ENCODE data around the gene KCTD11. TPM values are rescaled to one million over a fixed set of nuclear protein-coding genes. Genes with fewer than 3 reads are reported as not detected.

KCTD11 gene
- total and polyA plus RNA-seq, 3 donors from 2014 or later: 4.8 to 6.8 (median 5.0) TPM

DNA sequence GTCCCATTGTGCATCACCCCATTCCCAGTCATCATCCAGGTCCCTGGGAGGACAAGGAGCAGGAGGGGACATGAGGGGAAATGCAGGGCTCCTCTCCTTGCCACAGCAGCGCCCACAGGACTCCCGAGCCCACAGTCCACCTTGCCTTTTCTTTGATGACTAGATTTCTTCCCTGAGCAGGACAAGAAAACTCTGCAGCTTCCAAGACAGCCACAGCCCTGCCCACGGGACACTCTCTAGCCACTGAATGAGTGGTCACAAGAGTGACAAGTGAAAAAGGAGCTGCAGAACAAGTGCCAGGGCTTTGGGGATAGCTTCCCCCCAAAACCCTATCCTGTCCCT lies 27.6 kb upstream of the KCTD11 start:
- Histone ChIP-seq H3K4me1 (peaks cover 8% of the 10 kb centered on the region), H3K9me3 (no peaks in the 10 kb centered on the region), H3K27me3 (no peaks in the 10 kb centered on the region), H3K36me3 (ENCODE audit: low read depth, missing control alignments) (no peaks in the 10 kb centered on the region), H3K27ac (no peak overlapping the region), H3K4me3 (no peak overlapping the region)
- TF ChIP-seq, protein P1, sequence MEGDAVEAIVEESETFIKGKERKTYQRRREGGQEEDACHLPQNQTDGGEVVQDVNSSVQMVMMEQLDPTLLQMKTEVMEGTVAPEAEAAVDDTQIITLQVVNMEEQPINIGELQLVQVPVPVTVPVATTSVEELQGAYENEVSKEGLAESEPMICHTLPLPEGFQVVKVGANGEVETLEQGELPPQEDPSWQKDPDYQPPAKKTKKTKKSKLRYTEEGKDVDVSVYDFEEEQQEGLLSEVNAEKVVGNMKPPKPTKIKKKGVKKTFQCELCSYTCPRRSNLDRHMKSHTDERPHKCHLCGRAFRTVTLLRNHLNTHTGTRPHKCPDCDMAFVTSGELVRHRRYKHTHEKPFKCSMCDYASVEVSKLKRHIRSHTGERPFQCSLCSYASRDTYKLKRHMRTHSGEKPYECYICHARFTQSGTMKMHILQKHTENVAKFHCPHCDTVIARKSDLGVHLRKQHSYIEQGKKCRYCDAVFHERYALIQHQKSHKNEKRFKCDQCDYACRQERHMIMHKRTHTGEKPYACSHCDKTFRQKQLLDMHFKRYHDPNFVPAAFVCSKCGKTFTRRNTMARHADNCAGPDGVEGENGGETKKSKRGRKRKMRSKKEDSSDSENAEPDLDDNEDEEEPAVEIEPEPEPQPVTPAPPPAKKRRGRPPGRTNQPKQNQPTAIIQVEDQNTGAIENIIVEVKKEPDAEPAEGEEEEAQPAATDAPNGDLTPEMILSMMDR (IDR thresholded peaks at IDR 0.05): no peak
- no peak for TF ChIP-seq POLR2A (IDR thresholded peaks at IDR 0.05)
- DNase-seq: no peak
- 82 to 84% methylated on average over 3 of the region's 3 CpGs for WGBS, 2 donors
- intact Hi-C loops (cut with DNase I; ENCODE audit: low total_unique reads): no loop called here

- Histone ChIP-seq H3K36me3 (ENCODE audit: low read depth, missing control alignments) (no peaks in the 10 kb centered on the region), H3K4me3 (no peak overlapping the region), H3K4me1 (peaks cover 8% of the 10 kb centered on the region), H3K27me3 (no peaks in the 10 kb centered on the region), H3K27ac (no peak overlapping the region), H3K9me3 (no peaks in the 10 kb centered on the region)
- DNase-seq: no peak
- 88 to 93% methylated on average over 5 to 19 of the region's 19 CpGs for WGBS, 2 donors
- intact Hi-C loops (cut with DNase I; ENCODE audit: low total_unique reads): no loop called here
- no peak for TF ChIP-seq POLR2A (IDR thresholded peaks at IDR 0.05)
- TF ChIP-seq, protein P1 (IDR thresholded peaks at IDR 0.05): no peak
These were observed 26.9 kb upstream of the KCTD11 start for GRCh38 chr17:7325031-7325528.

DNA sequence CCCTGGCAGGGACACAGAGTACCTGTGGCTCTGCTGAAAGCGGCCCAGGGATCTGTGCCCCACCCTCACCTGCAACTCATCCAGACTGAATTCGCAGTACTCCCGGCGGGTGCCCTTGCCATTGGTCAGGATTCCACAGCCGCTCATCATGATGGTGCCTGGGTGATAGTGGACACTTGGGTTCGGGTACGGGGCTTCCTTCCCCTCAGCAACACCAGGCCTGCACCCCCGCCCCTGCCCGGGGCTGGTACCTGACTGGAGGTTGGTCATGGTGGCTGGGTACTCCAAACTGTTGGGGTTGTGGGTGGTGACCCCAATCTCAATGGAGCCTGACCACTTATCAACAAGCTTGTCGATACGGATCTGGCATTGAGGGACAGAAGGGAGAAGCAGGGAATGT lies 25.8 kb upstream of the KCTD11 start:
- H3K4me3 ChIP-seq: no peak overlapping the region
- H3K27me3 ChIP-seq: no peaks in the 10 kb centered on the region
- TF ChIP-seq POLR2A (IDR thresholded peaks at IDR 0.05): no peak
- TF ChIP-seq, protein P1 (IDR thresholded peaks at IDR 0.05): no peak
- H3K27ac ChIP-seq: no peak overlapping the region
- intact Hi-C loops (cut with DNase I; ENCODE audit: low total_unique reads): no loop called here
- 90 to 93% methylated on average over 3 to 10 of the region's 11 CpGs for WGBS, 2 donors
- DNase-seq: no peak
- H3K4me1 ChIP-seq: peaks cover 14% of the 10 kb centered on the region
- no peaks in the 10 kb centered on the region for H3K9me3 ChIP-seq
- no peaks in the 10 kb centered on the region for H3K36me3 ChIP-seq (ENCODE audit: low read depth, missing control alignments)

DNA sequence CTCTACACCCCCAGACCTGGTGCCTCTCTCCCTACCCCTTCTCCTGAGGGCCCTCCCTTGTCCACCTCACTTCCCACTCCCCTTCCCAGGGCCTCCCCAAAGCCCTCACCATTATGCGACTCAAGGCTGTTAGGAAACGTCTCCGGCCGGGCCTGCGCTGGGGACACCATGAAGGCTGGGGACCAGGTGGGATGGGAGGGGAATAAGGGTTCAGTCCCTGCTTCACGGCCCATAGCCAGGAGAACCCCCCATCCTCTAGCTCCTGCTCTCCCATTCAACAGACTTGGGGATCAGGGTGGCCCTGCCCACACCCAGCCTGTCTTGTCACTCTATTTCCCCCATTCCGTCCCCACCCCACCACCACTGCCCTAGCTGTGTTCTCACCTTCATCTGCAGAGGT lies 24.9 kb upstream of the KCTD11 start:
- Histone ChIP-seq H3K27ac (no peak overlapping the region), H3K36me3 (ENCODE audit: low read depth, missing control alignments) (no peaks in the 10 kb centered on the region)
- 86 to 88% methylated on average over 7 of the region's 7 CpGs for WGBS, 2 donors

DNA sequence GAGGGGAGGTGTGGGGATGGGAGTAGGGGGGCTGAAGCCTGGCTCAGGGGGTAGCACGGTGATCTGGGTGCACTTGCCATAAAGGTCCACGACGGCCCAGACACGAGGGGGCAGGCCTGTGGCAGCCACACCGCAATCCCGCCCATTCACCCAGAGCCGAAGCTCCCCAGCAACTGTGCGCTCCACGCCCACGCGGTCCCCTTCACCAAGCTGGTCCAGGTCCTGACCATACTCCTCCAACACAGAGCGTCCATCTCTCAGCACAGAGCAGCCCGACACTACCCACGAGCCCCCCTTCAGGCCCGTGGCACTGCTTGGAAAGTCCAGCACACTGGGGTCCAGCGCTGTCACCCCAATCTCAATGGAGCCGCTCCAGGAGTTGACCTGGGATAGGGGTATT lies 24.5 kb upstream of the KCTD11 start:
- H3K4me1 ChIP-seq: peaks cover 14% of the 10 kb centered on the region
- no peak for DNase-seq
- H3K36me3 ChIP-seq (ENCODE audit: low read depth, missing control alignments): no peaks in the 10 kb centered on the region
- H3K27me3 ChIP-seq: no peaks in the 10 kb centered on the region
- intact Hi-C loops (cut with DNase I; ENCODE audit: low total_unique reads): no loop called here
- H3K9me3 ChIP-seq: no peaks in the 10 kb centered on the region
- no peak overlapping the region for H3K27ac ChIP-seq
- no peak overlapping the region for H3K4me3 ChIP-seq
- WGBS, 2 donors: 77 to 84% methylated on average over 2 to 17 of the region's 17 CpGs
- TF ChIP-seq POLR2A (IDR thresholded peaks at IDR 0.05): no peak
- TF ChIP-seq, protein P1 (IDR thresholded peaks at IDR 0.05): no peak

More for the DNA sequence above, 24.9 kb upstream of the KCTD11 start:
- TF ChIP-seq POLR2A (IDR thresholded peaks at IDR 0.05): no peak
- TF ChIP-seq, protein P1 (IDR thresholded peaks at IDR 0.05): no peak
- no peaks in the 10 kb centered on the region for H3K9me3 ChIP-seq
- no peak overlapping the region for H3K4me3 ChIP-seq
- peaks cover 14% of the 10 kb centered on the region for H3K4me1 ChIP-seq
- intact Hi-C loops (cut with DNase I; ENCODE audit: low total_unique reads): no loop called here
- no peak for DNase-seq
- no peaks in the 10 kb centered on the region for H3K27me3 ChIP-seq

Data from testis (tissue), 3 donors.